Measurements from ENCODE around the gene MAFB. TPM values are rescaled to one million over a fixed set of nuclear protein-coding genes. Genes with fewer than 3 reads are reported as not detected.

Gene MAFB
- total and polyA plus RNA-seq, 9 of the 15 experiments (the other 6 are each of a cell fraction or from before 2014, with no cell fraction given), result 0.04 TPM; not detected in 8

GRCh38 chr20:40663991-40664880 is 24.8 kb downstream of the MAFB start:
- Histone ChIP-seq H3K9me1 (ENCODE audit: control insufficient read depth, insufficient read depth, low read length) (no peaks in the 10 kb centered on the region), H3K9me3 (replicated peaks; ENCODE audit: control insufficient read depth, insufficient read depth, low read depth, low read length) (no peaks in the 10 kb centered on the region), H3K4me2 (ENCODE audit: insufficient read depth, low read length) (no peak overlapping the region), H3K79me2 (ENCODE audit: control insufficient read depth, insufficient read depth, low read length) (no peaks in the 10 kb centered on the region), H2AFZ (ENCODE audit: low read depth, low read length) (no peak overlapping the region), H3K4me1 (replicated peaks in 1 of 2; ENCODE audit: control insufficient read depth in 2 of 2, insufficient read depth in 2 of 2, low read length in 2 of 2) (no peaks in the 10 kb centered on the region), H3K27ac (ENCODE audit: extremely low read depth, low read depth, low read length) (no peak overlapping the region), H3K36me3 (ENCODE audit: control insufficient read depth, insufficient read depth, low read length) (no peaks in the 10 kb centered on the region), H4K20me1 (replicated peaks; ENCODE audit: control insufficient read depth, insufficient read depth, low read length) (no peaks in the 10 kb centered on the region), H3K4me3 (no peak overlapping the region), H3K27me3 (ENCODE audit: control insufficient read depth in 2 of 2, insufficient read depth in 2 of 2, low read length in 2 of 2) (peaks cover 2 to 19% of the 10 kb centered on the region in 2 experiments; a peak in 3 of 5 replicates), H3K9ac (ENCODE audit: insufficient read depth in 1 of 2, low read depth in 2 of 2, low read length in 2 of 2) (no peak overlapping the region)
- FAIRE-seq (no peak), ATAC-seq (no peak), DNase-seq (ENCODE audit: extremely low read depth in 1 of 4, low spot score in 3 of 4) (no peak)
- CTCF ChIA-PET (ENCODE audit: low intra/inter-chr PET ratio), result no interaction called here
- 1% methylated on average over 13 of the region's 14 CpGs for WGBS (ENCODE audit: insufficient coverage, low coverage, missing lambda C conversion rate)
- POLR2A ChIA-PET, result interaction anchor here (1.2 kb wide), 1 partner anchor 8 kb away, joined by 3 read pairs; no protein-coding TSS in a partner anchor
- BruUV-seq (replicated peaks), result no TSS peak
- TF ChIP-seq TCF7 (IDR thresholded peaks at IDR 0.05; ENCODE audit: borderline replicate concordance), result no peak
- no peak for TF ChIP-seq ZNF347 (CRISPR knock-in tag; IDR thresholded peaks at IDR 0.05; ENCODE audit: low read depth)
- TF ChIP-seq PML (IDR thresholded peaks at IDR 0.05; ENCODE audit: low read length), result no peak
- no peak for TF ChIP-seq NBN (IDR thresholded peaks at IDR 0.05; ENCODE audit: low read depth)
- TF ChIP-seq KLF16 (IDR thresholded peaks at IDR 0.05), result no peak
- TF ChIP-seq BMI1 (IDR thresholded peaks at IDR 0.05; ENCODE audit: low read length), result no peak
- no peak for TF ChIP-seq CGGBP1 (CRISPR knock-in tag; IDR thresholded peaks at IDR 0.05)
- TF ChIP-seq ZNF511 (CRISPR knock-in tag; IDR thresholded peaks at IDR 0.05), result no peak
- TF ChIP-seq ZNF407 (IDR thresholded peaks at IDR 0.05; ENCODE audit: low read depth), result no peak
- no peak for TF ChIP-seq CXXC5 (CRISPR knock-in tag; IDR thresholded peaks at IDR 0.05)
- TF ChIP-seq DPF2 (IDR thresholded peaks at IDR 0.05), result no peak
- in situ Hi-C loops (cut with MboI), result no loop called here
- intact Hi-C loops (cut with micrococcal nuclease), result no loop called here
